ENCODE data around the gene STK32C. TPM values are rescaled to one million over a fixed set of nuclear protein-coding genes. Genes with fewer than 3 reads are reported as not detected.

The STK32C gene
- total RNA-seq, 1 donor from 2014 or later = 19.6 TPM

GRCh38 chr10:132240581-132240980 lies 67.2 kb downstream of the STK32C start:
- no peaks in the 10 kb centered on the region for H3K27me3 Mint-ChIP-seq (ENCODE audit: low read depth)
- no peak for DNase-seq (ENCODE audit: low read depth, low spot score)

GRCh38 chr10:132240156-132240555 lies 67.6 kb downstream of the STK32C start:
- H3K27ac Mint-ChIP-seq (ENCODE audit: unreplicated experiment) = no peak overlapping the region
- H3K36me3 Mint-ChIP-seq (ENCODE audit: low read depth) = no peaks in the 10 kb centered on the region

More at GRCh38 chr10:132240581-132240980, 67.2 kb downstream of the STK32C start:
- H3K9me3 Mint-ChIP-seq = no peaks in the 10 kb centered on the region
- TF ChIP-seq CTCF (conservative IDR thresholded peaks at IDR 0.05) = no peak
- no peak overlapping the region for H3K27ac Mint-ChIP-seq (ENCODE audit: unreplicated experiment)
- H3K4me3 Mint-ChIP-seq = no peak overlapping the region
- H3K4me1 Mint-ChIP-seq = peaks cover 19% of the 10 kb centered on the region
- H3K36me3 Mint-ChIP-seq (ENCODE audit: low read depth) = no peaks in the 10 kb centered on the region

GRCh38 chr10:132239126-132240031 lies 68.4 kb downstream of the STK32C start:
- Mint-ChIP-seq H3K4me1 (peaks cover 10% of the 10 kb centered on the region), H3K27ac (ENCODE audit: unreplicated experiment) (no peak overlapping the region), H3K4me3 (no peak overlapping the region), H3K9me3 (no peaks in the 10 kb centered on the region), H3K27me3 (ENCODE audit: low read depth) (no peaks in the 10 kb centered on the region), H3K36me3 (ENCODE audit: low read depth) (no peaks in the 10 kb centered on the region)
- no peak for DNase-seq (ENCODE audit: low read depth, low spot score)
- no peak for TF ChIP-seq CTCF (conservative IDR thresholded peaks at IDR 0.05)

More at GRCh38 chr10:132240156-132240555, 67.6 kb downstream of the STK32C start:
- no peak for DNase-seq (ENCODE audit: low read depth, low spot score)
- H3K9me3 Mint-ChIP-seq = no peaks in the 10 kb centered on the region
- no peak overlapping the region for H3K4me3 Mint-ChIP-seq
- no peak for TF ChIP-seq CTCF (conservative IDR thresholded peaks at IDR 0.05)
- H3K4me1 Mint-ChIP-seq = peaks cover 17% of the 10 kb centered on the region
- H3K27me3 Mint-ChIP-seq (ENCODE audit: low read depth) = no peaks in the 10 kb centered on the region

DNA sequence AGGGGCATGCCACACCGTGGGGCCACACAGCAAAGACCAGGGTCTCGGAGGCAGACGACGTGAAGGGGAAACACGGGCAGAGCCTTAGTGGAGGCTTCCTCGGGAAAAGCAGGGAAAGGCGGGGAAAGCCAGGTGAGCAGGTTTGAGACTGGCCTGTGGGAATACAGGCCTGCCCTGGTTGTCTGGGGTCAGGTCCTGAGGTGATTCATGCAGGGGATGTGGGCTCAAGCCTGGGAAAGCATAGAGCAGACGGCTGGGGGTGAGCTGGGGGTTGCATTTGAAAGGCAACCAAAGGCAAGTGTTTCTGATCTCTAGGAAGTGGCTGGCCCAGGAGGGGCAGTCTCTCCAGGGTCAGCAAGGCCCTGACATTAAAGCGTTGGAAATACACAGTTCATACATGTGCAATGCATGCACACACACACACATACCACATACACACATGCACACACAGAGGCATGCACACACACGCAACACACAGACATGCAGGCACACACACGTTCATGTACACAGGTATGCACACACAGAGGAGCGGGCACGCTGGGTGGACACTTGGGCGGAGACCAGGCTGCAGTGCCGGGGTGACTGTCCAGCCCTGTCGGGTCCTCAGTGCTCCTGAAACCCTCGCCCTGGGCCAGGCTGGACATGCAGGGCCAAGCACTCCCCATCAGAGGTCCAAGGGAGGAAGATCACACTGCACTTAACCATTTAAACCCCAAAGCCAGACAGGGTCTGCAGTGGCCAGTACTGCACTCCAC lies 69.2 kb downstream of the STK32C start:
- Mint-ChIP-seq H3K36me3 (ENCODE audit: low read depth) (no peaks in the 10 kb centered on the region), H3K4me3 (no peak overlapping the region), H3K4me1 (peaks cover 10% of the 10 kb centered on the region), H3K27ac (ENCODE audit: unreplicated experiment) (peak overlapping the region; percentile 72), H3K9me3 (no peaks in the 10 kb centered on the region), H3K27me3 (ENCODE audit: low read depth) (no peaks in the 10 kb centered on the region)
- no peak for TF ChIP-seq CTCF (conservative IDR thresholded peaks at IDR 0.05)
- DNase-seq (ENCODE audit: low read depth, low spot score) = no peak

- Mint-ChIP-seq H3K9me3 (no peaks in the 10 kb centered on the region), H3K4me3 (no peak overlapping the region), H3K36me3 (ENCODE audit: low read depth) (no peaks in the 10 kb centered on the region), H3K27ac (ENCODE audit: unreplicated experiment) (no peak overlapping the region), H3K4me1 (peaks cover 5% of the 10 kb centered on the region), H3K27me3 (ENCODE audit: low read depth) (no peaks in the 10 kb centered on the region)
- TF ChIP-seq CTCF (conservative IDR thresholded peaks at IDR 0.05) = no peak
- no peak for DNase-seq (ENCODE audit: low read depth, low spot score)
These were observed 69.9 kb downstream of the STK32C start for GRCh38 chr10:132237871-132238270.

All from neural crest cell (in vitro differentiated cells).